Astrocyte (in vitro differentiated cells and primary cell): ENCODE results near the gene NACC1. TPM values are rescaled to one million over a fixed set of nuclear protein-coding genes. Genes with fewer than 3 reads are reported as not detected.

Experiments used
- DNase-seq: peaks from one replicate; pipeline ENCODE4 v3.0.0-alpha.2; 2010; ENCODE audit warnings: low read depth
- FAIRE-seq: peaks from 2 replicates; lab custom pipeline; 2011; peaks lifted over from hg19 to GRCh38; lab: Jason Lieb, UNC
- H2AFZ ChIP-seq: 2 replicates; pipeline ENCODE4 v1.6.0; 2012; ENCODE audit warnings: low read depth, low read length, inconsistent platforms
- H3K27ac ChIP-seq: 2 replicates; pipeline ENCODE4 v1.5.1; 2011; ENCODE audit warnings: low read depth, low read length, inconsistent platforms
- H3K27me3 ChIP-seq: 2 replicates; pipeline ENCODE4 v1.6.0; 2011; ENCODE audit warnings: low read length, inconsistent platforms; ENCODE audit not compliant: insufficient read depth
- H3K36me3 ChIP-seq: 2 replicates; pipeline ENCODE4 v1.5.1; 2011; ENCODE audit warnings: low read length, inconsistent platforms; ENCODE audit not compliant: insufficient read depth
- H3K4me1 ChIP-seq: 2 replicates; pipeline ENCODE4 v1.5.1; 2011; ENCODE audit warnings: low read length, inconsistent platforms; ENCODE audit not compliant: insufficient read depth
- H3K4me2 ChIP-seq: 2 replicates; pipeline ENCODE4 v1.6.0; 2012; ENCODE audit warnings: low read length, inconsistent platforms
- H3K4me3 ChIP-seq: 2 replicates; pipeline ENCODE4 v1.5.1; 2011; ENCODE audit warnings: low read depth, mild to moderate bottlenecking, low read length, inconsistent platforms; ENCODE audit not compliant: insufficient read depth
- H3K79me2 ChIP-seq: 2 replicates; pipeline ENCODE4 v1.6.0; 2012; ENCODE audit warnings: mild to moderate bottlenecking, low read length, inconsistent platforms; ENCODE audit not compliant: insufficient read depth
- H3K9ac ChIP-seq: 2 replicates; pipeline ENCODE4 v1.6.0; 2012; ENCODE audit warnings: mild to moderate bottlenecking, low read length, inconsistent platforms
- H3K9me3 ChIP-seq: 2 replicates; pipeline ENCODE4 v1.5.1; 2012; ENCODE audit warnings: low read depth, mild to moderate bottlenecking, low read length, inconsistent platforms; ENCODE audit not compliant: insufficient read depth
- H4K20me1 ChIP-seq: 2 replicates; pipeline ENCODE4 v1.6.0; 2012; ENCODE audit warnings: low read length, inconsistent platforms; ENCODE audit not compliant: insufficient read depth
- H3K27ac Mint-ChIP-seq: one replicate; pipeline ENCODE4 v1.8.0; 2021; ENCODE audit warnings: mild to moderate bottlenecking, mixed read lengths; ENCODE audit not compliant: unreplicated experiment
- H3K27me3 Mint-ChIP-seq: one replicate; pipeline ENCODE4 v1.8.0; 2021; ENCODE audit warnings: low read depth, mixed read lengths; ENCODE audit not compliant: unreplicated experiment
- H3K36me3 Mint-ChIP-seq: one replicate; pipeline ENCODE4 v1.8.0; 2021; ENCODE audit warnings: low read depth, mixed read lengths; ENCODE audit not compliant: unreplicated experiment
- H3K4me1 Mint-ChIP-seq: one replicate; pipeline ENCODE4 v1.8.0; 2021; ENCODE audit warnings: low read depth, mixed read lengths; ENCODE audit not compliant: unreplicated experiment
- H3K4me3 Mint-ChIP-seq: one replicate; pipeline ENCODE4 v1.8.0; 2021; ENCODE audit warnings: mild to moderate bottlenecking, moderate library complexity, mixed read lengths; ENCODE audit not compliant: unreplicated experiment
- H3K9me3 Mint-ChIP-seq: one replicate; pipeline ENCODE4 v1.8.0; 2021; ENCODE audit warnings: mild to moderate bottlenecking, mixed read lengths; ENCODE audit not compliant: unreplicated experiment
- EZH2 ChIP-seq: IDR thresholded peaks from 2 replicates; pipeline ENCODE4 v1.6.1; 2012; ENCODE audit warnings: mild to moderate bottlenecking, low read length, inconsistent platforms; ENCODE audit not compliant: insufficient read depth
- total RNA-seq: library from RNA; stranded (reverse); gene quantifications from 2 replicates; pipeline ENCODE4 v1.2.1, GENCODE V29; 2021
- TF ChIP-seq, protein P1 (sequence below): IDR thresholded peaks from 2 replicates; pipeline ENCODE4 v1.5.1; 2011; ENCODE audit warnings: low read depth, mild to moderate bottlenecking, inconsistent platforms, low read length, moderate library complexity; ENCODE audit not compliant: insufficient read depth

Gene NACC1
- total RNA-seq, 1 donor from 2014 or later, result 104 TPM

DNA sequence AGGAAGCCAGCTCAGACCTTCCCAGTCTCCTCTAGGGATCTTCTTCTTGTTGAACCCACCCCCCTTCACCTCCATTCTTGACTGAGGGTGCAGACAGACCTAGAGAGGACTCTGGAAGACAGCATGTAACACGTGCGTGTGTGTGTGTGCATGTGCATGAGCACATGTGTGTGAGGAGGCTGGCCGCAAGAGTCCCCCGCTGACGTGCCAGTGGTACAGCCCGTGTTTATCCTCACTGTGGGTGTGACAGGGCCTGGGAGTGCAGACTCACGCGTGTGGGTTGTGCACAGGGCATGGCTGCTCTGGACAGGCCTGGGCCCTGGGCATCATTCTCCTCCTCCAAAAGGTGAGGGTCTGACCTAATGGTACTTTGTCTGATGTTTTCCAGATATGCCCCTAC lies 41.7 kb upstream of the NACC1 start:
- no peak for FAIRE-seq
- H3K27me3 Mint-ChIP-seq, result peaks cover 68% of the 10 kb centered on the region
- H3K4me2 ChIP-seq, result no peak overlapping the region

DNA sequence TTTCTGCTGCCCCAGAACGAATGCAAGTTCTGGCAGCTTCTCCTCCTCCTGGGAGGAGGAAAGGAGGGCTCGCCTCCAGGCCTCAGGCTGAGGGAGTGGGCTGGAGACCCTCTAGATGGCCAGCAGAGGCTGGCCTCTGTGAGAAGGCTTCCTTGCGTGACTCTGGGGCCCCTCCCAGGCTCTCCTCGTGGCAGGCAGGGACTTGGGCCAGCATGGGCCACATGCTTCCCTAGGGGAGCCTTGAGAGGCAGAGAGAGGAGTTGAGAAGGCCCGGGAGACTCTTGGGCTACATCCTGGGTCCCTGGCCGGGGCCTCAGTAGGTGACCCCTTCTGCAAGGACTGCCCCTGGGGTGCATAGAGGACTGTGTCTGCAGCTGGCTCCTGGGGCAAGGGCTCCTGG lies 41.3 kb upstream of the NACC1 start:
- FAIRE-seq, result no peak
- Histone ChIP-seq H3K79me2 (peaks cover 9% of the 10 kb centered on the region), H2AFZ (no peak overlapping the region), H3K4me3 (no peak overlapping the region), H3K27ac (no peak overlapping the region), H4K20me1 (peaks cover 40% of the 10 kb centered on the region), H3K4me2 (no peak overlapping the region), H3K9ac (no peak overlapping the region), H3K9me3 (no peaks in the 10 kb centered on the region), H3K27me3 (no peaks in the 10 kb centered on the region), H3K4me1 (peaks cover 17% of the 10 kb centered on the region), H3K36me3 (peaks cover 2% of the 10 kb centered on the region)
- Mint-ChIP-seq H3K27me3 (peaks cover 66% of the 10 kb centered on the region), H3K36me3 (peaks cover 17% of the 10 kb centered on the region), H3K9me3 (no peaks in the 10 kb centered on the region), H3K4me1 (peaks cover 3% of the 10 kb centered on the region), H3K4me3 (no peak overlapping the region), H3K27ac (no peak overlapping the region)
- DNase-seq, result no peak
- TF ChIP-seq, protein P1, sequence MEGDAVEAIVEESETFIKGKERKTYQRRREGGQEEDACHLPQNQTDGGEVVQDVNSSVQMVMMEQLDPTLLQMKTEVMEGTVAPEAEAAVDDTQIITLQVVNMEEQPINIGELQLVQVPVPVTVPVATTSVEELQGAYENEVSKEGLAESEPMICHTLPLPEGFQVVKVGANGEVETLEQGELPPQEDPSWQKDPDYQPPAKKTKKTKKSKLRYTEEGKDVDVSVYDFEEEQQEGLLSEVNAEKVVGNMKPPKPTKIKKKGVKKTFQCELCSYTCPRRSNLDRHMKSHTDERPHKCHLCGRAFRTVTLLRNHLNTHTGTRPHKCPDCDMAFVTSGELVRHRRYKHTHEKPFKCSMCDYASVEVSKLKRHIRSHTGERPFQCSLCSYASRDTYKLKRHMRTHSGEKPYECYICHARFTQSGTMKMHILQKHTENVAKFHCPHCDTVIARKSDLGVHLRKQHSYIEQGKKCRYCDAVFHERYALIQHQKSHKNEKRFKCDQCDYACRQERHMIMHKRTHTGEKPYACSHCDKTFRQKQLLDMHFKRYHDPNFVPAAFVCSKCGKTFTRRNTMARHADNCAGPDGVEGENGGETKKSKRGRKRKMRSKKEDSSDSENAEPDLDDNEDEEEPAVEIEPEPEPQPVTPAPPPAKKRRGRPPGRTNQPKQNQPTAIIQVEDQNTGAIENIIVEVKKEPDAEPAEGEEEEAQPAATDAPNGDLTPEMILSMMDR, result no peak
- TF ChIP-seq EZH2, result no peak

More for the DNA sequence above, 41.7 kb upstream of the NACC1 start:
- DNase-seq, result no peak
- H3K36me3 Mint-ChIP-seq, result peaks cover 17% of the 10 kb centered on the region
- Histone ChIP-seq H3K36me3 (peaks cover 2% of the 10 kb centered on the region), H3K27ac (no peak overlapping the region), H3K9me3 (no peaks in the 10 kb centered on the region), H3K4me3 (no peak overlapping the region), H4K20me1 (peaks cover 45% of the 10 kb centered on the region), H3K4me1 (peaks cover 16% of the 10 kb centered on the region), H3K27me3 (no peaks in the 10 kb centered on the region), H3K79me2 (peaks cover 13% of the 10 kb centered on the region), H3K9ac (no peak overlapping the region), H2AFZ (no peak overlapping the region)
- H3K9me3 Mint-ChIP-seq, result no peaks in the 10 kb centered on the region
- no peak overlapping the region for H3K4me3 Mint-ChIP-seq
- peaks cover 3% of the 10 kb centered on the region for H3K4me1 Mint-ChIP-seq
- no peak for TF ChIP-seq EZH2
- TF ChIP-seq, protein P1, result no peak
- no peak overlapping the region for H3K27ac Mint-ChIP-seq

DNA sequence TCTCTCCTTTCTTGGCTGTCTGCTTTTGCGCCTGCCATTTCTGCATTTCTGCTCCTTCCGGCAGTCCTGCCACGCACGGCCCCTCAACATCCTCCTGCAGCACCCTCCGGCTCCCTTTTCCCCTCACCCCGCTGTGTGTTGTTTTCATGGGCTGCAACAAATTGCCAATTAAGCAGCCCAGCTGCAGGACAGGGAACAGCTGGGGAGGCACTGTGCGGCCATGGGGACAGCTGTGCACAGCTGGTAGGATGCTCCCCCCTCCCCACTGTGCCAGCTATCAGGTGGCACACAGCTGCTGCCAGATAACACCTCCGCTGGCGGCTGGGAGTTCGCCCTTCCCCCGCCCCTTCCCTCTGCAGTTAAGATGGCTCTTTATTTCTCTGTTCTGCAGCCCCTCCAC lies 40.8 kb upstream of the NACC1 start:
- peaks cover 5% of the 10 kb centered on the region for H3K79me2 ChIP-seq

More for the DNA sequence above, 40.8 kb upstream of the NACC1 start:
- Histone ChIP-seq H3K27me3 (no peaks in the 10 kb centered on the region), H3K9ac (no peak overlapping the region), H2AFZ (no peak overlapping the region), H3K4me3 (no peak overlapping the region), H4K20me1 (peaks cover 36% of the 10 kb centered on the region), H3K4me2 (no peak overlapping the region), H3K36me3 (peaks cover 2% of the 10 kb centered on the region), H3K9me3 (no peaks in the 10 kb centered on the region), H3K27ac (no peak overlapping the region), H3K4me1 (peaks cover 20% of the 10 kb centered on the region)
- no peak for FAIRE-seq
- H3K27ac Mint-ChIP-seq, result no peak overlapping the region
- H3K4me1 Mint-ChIP-seq, result peaks cover 4% of the 10 kb centered on the region
- TF ChIP-seq, protein P1, result no peak
- no peak for TF ChIP-seq EZH2
- H3K27me3 Mint-ChIP-seq, result peaks cover 66% of the 10 kb centered on the region
- no peak overlapping the region for H3K4me3 Mint-ChIP-seq
- no peak for DNase-seq
- H3K36me3 Mint-ChIP-seq, result peaks cover 17% of the 10 kb centered on the region
- no peaks in the 10 kb centered on the region for H3K9me3 Mint-ChIP-seq
